ENCODE data around the gene PSMD2.

The PSMD2 gene

GRCh38 chr3:184323696-184324095, 24.7 kb downstream of the PSMD2 start:
- peaks cover 86 to 88% of the 10 kb centered on the region in 2 donors for H3K36me3 ChIP-seq (ENCODE audit: control insufficient read depth in 1 of 2, insufficient read depth in 2 of 2, low read length in 2 of 2)
- H3K9me3 ChIP-seq (ENCODE audit: control insufficient read depth in 1 of 2, low read length in 2 of 2): no peaks in the 10 kb centered on the region
- H3K27me3 ChIP-seq (ENCODE audit: low read depth, low read length): no peaks in the 10 kb centered on the region
- H3K4me3 ChIP-seq (ENCODE audit: low read depth in 1 of 2, low read length in 2 of 2): no peak overlapping the region
- peak overlapping the region; percentile 31 for H3K27ac ChIP-seq (ENCODE audit: low read length)
- peaks cover 18 to 35% of the 10 kb centered on the region in 2 donors for H3K4me1 ChIP-seq (ENCODE audit: control insufficient read depth in 1 of 2, insufficient read depth in 2 of 2, low read length in 2 of 2)

GRCh38 chr3:184325269-184325668, 26.2 kb downstream of the PSMD2 start:
- Histone ChIP-seq H3K36me3 (ENCODE audit: control insufficient read depth in 1 of 2, insufficient read depth in 2 of 2, low read length in 2 of 2) (peaks cover 98 to 99% of the 10 kb centered on the region in 2 donors), H3K4me1 (ENCODE audit: control insufficient read depth in 1 of 2, insufficient read depth in 2 of 2, low read length in 2 of 2) (peaks cover 5 to 21% of the 10 kb centered on the region in 2 donors), H3K4me3 (ENCODE audit: low read depth in 1 of 2, low read length in 2 of 2) (no peak overlapping the region), H3K9me3 (ENCODE audit: control insufficient read depth in 1 of 2, low read length in 2 of 2) (no peaks in the 10 kb centered on the region), H3K27ac (ENCODE audit: low read length) (no peak overlapping the region), H3K27me3 (ENCODE audit: low read depth, low read length) (no peaks in the 10 kb centered on the region)

DNA sequence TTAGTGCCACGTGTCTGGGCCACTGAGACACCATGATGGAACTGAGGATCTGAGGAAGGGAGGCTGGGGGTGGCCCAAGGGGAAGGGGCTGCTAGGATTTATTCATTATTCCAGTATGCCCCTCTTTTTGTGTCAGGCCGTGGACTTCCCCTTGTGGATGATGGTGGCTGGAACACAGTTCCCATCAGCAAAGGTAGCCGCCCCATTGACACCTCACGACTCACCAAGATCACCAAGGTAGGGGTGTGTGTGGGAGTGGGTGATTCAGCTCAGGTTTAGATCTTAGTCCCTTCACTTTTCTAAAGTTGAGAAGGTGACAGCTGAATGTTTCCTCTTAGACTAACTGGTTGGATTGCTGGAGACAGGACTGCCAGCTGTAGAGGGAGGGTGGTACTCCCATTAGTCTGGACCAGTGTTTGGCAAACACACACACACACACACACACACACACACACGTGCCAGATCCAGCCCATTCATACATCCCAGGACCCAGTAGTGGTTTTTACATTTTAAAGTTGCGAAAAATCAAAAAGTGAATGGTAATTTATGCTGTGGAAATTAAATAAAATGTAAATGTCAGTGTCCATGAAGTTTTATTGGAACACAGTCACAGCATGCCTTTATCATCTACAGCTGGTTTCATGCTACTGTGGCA, 26.8 kb downstream of the PSMD2 start:
- Histone ChIP-seq H3K4me3 (ENCODE audit: low read depth in 1 of 2, low read length in 2 of 2) (no peak overlapping the region), H3K36me3 (ENCODE audit: control insufficient read depth in 1 of 2, insufficient read depth in 2 of 2, low read length in 2 of 2) (peaks cover 94 to 97% of the 10 kb centered on the region in 2 donors), H3K27me3 (ENCODE audit: low read depth, low read length) (no peaks in the 10 kb centered on the region), H3K9me3 (ENCODE audit: control insufficient read depth in 1 of 2, low read length in 2 of 2) (no peaks in the 10 kb centered on the region), H3K27ac (ENCODE audit: low read length) (no peak overlapping the region), H3K4me1 (ENCODE audit: control insufficient read depth in 1 of 2, insufficient read depth in 2 of 2, low read length in 2 of 2) (peaks cover 0 to 15% of the 10 kb centered on the region in 2 donors)

DNA sequence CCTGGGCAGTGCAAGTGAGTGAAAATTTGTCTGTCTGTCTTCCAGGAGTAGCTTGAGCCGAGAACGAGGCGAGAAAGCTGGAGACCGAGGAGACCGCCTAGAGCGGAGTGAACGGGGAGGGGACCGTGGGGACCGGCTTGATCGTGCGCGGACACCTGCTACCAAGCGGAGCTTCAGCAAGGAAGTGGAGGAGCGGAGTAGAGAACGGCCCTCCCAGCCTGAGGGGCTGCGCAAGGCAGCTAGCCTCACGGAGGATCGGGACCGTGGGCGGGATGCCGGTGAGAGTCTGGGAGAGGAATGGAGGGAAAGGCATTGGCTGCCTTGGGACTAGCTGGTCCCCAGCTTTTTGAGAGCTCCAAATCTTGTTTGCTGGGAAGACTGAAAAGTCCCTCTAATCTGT, 28.1 kb downstream of the PSMD2 start:
- Histone ChIP-seq H3K4me1 (ENCODE audit: control insufficient read depth in 1 of 2, insufficient read depth in 2 of 2, low read length in 2 of 2) (peaks cover 0 to 2% of the 10 kb centered on the region in 2 donors), H3K27ac (ENCODE audit: low read length) (no peak overlapping the region), H3K36me3 (ENCODE audit: control insufficient read depth in 1 of 2, insufficient read depth in 2 of 2, low read length in 2 of 2) (peaks cover 94 to 97% of the 10 kb centered on the region in 2 donors), H3K9me3 (ENCODE audit: control insufficient read depth in 1 of 2, low read length in 2 of 2) (no peaks in the 10 kb centered on the region), H3K27me3 (ENCODE audit: low read depth, low read length) (no peaks in the 10 kb centered on the region), H3K4me3 (ENCODE audit: low read depth in 1 of 2, low read length in 2 of 2) (no peak overlapping the region)

DNA sequence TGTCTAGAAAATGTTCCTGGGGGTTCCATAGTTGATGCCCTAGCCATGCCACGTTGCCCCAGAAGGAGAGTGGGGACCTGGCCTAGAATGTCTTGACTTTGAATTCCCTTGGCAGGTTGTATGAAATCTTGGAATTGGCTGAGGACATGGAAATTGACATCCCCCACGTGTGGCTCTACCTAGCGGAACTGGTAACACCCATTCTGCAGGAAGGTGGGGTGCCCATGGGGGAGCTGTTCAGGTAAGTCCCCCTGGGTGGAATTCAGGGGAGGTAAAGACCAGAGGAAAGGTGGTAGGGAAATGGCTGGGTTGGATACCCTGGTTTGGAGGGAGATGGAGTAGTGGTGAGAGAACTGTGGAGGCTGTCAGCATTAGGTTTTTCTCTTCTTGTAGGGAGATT, 29.5 kb downstream of the PSMD2 start:
- H3K27ac ChIP-seq (ENCODE audit: low read length): no peak overlapping the region
- H3K4me1 ChIP-seq (ENCODE audit: control insufficient read depth in 1 of 2, insufficient read depth in 2 of 2, low read length in 2 of 2): no peaks in the 10 kb centered on the region
- H3K36me3 ChIP-seq (ENCODE audit: control insufficient read depth in 1 of 2, insufficient read depth in 2 of 2, low read length in 2 of 2): peaks cover 94 to 97% of the 10 kb centered on the region in 2 donors
- no peaks in the 10 kb centered on the region for H3K27me3 ChIP-seq (ENCODE audit: low read depth, low read length)
- H3K4me3 ChIP-seq (ENCODE audit: low read depth in 1 of 2, low read length in 2 of 2): no peak overlapping the region
- H3K9me3 ChIP-seq (ENCODE audit: control insufficient read depth in 1 of 2, low read length in 2 of 2): no peaks in the 10 kb centered on the region

GRCh38 chr3:184332370-184333090, 33.5 kb downstream of the PSMD2 start:
- H3K36me3 ChIP-seq (ENCODE audit: control insufficient read depth in 1 of 2, insufficient read depth in 2 of 2, low read length in 2 of 2): peaks cover 67 to 77% of the 10 kb centered on the region in 2 donors
- no peak overlapping the region for H3K4me3 ChIP-seq (ENCODE audit: low read depth in 1 of 2, low read length in 2 of 2)
- peaks cover 9 to 14% of the 10 kb centered on the region in 2 donors for H3K4me1 ChIP-seq (ENCODE audit: control insufficient read depth in 1 of 2, insufficient read depth in 2 of 2, low read length in 2 of 2)
- H3K27ac ChIP-seq (ENCODE audit: low read length): peak overlapping the region; percentile 40
- H3K27me3 ChIP-seq (ENCODE audit: low read depth, low read length): no peaks in the 10 kb centered on the region
- no peaks in the 10 kb centered on the region for H3K9me3 ChIP-seq (ENCODE audit: control insufficient read depth in 1 of 2, low read length in 2 of 2)

DNA sequence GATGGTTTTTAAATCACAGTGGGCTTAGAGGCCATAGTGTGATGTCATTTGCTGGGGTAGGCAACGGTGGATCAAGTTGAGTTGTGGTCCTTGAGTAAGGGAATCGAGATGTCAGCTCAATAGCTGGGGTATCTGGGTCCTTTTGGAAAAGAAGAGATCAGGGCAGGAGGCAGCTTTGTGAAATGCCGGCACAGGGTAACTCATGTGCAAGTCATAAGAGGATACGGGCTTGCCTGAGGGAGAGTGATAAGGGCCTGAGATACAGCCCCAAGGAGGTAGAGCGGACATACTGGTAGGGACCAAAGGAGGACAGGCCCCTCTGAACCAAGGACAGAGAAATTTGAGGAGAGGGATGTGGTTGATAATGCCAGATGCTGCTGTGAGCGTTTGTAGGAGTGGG, 34.1 kb downstream of the PSMD2 start:
- H3K4me1 ChIP-seq (ENCODE audit: control insufficient read depth in 1 of 2, insufficient read depth in 2 of 2, low read length in 2 of 2): peaks cover 9 to 21% of the 10 kb centered on the region in 2 donors
- H3K9me3 ChIP-seq (ENCODE audit: control insufficient read depth in 1 of 2, low read length in 2 of 2): no peaks in the 10 kb centered on the region
- H3K36me3 ChIP-seq (ENCODE audit: control insufficient read depth in 1 of 2, insufficient read depth in 2 of 2, low read length in 2 of 2): peaks cover 60 to 70% of the 10 kb centered on the region in 2 donors
- H3K27me3 ChIP-seq (ENCODE audit: low read depth, low read length): no peaks in the 10 kb centered on the region
- H3K4me3 ChIP-seq (ENCODE audit: low read depth in 1 of 2, low read length in 2 of 2): no peak overlapping the region
- H3K27ac ChIP-seq (ENCODE audit: low read length): peak overlapping the region; percentile 40

DNA sequence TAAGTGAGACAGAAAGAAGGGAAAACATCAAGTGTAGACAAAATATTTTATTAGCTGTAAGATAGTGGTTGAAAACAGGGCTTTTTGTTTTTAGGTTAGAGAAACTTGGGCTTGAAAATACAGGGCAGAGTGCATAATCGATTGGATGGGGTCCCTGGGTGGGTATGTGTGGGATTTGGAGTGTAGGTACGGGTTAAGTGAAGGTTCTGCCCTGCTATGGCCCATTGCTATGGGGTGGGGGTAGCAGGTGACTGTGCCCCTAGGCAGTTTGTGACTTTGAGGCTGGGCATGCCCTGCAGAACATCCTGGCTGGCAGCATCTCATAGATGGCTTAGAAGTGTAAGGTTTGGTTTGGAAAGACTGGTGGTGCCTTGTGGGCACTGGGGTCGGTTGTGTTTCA, 34.7 kb downstream of the PSMD2 start:
- H3K36me3 ChIP-seq (ENCODE audit: control insufficient read depth in 1 of 2, insufficient read depth in 2 of 2, low read length in 2 of 2): peaks cover 55 to 65% of the 10 kb centered on the region in 2 donors
- peaks cover 9 to 26% of the 10 kb centered on the region in 2 donors for H3K4me1 ChIP-seq (ENCODE audit: control insufficient read depth in 1 of 2, insufficient read depth in 2 of 2, low read length in 2 of 2)
- H3K27ac ChIP-seq (ENCODE audit: low read length): peak overlapping the region; percentile 39
- no peak overlapping the region for H3K4me3 ChIP-seq (ENCODE audit: low read depth in 1 of 2, low read length in 2 of 2)
- H3K27me3 ChIP-seq (ENCODE audit: low read depth, low read length): no peaks in the 10 kb centered on the region
- no peaks in the 10 kb centered on the region for H3K9me3 ChIP-seq (ENCODE audit: control insufficient read depth in 1 of 2, low read length in 2 of 2)

DNA sequence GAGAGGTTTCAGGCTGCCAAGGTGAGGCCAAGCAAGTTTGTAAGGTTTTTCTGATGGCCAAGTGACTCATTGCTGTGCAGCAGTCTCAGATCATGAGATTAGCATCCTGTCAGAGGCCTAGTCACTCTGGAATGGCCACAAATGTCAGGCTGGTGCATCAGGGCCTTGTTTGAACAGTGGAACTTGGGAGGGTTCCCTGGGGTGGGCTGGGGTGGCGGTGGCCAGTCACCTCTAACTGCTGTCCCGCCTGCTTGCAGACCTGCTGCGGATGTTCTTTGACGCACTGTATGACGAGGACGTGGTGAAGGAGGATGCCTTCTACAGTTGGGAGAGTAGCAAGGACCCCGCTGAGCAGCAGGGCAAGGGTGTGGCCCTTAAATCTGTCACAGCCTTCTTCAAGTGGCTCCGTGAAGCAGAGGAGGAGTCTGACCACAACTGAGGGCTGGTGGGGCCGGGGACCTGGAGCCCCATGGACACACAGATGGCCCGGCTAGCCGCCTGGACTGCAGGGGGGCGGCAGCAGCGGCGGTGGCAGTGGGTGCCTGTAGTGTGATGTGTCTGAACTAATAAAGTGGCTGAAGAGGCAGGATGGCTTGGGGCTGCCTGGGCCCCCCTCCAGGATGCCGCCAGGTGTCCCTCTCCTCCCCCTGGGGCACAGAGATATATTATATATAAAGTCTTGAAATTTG, 35.6 kb downstream of the PSMD2 start:
- Histone ChIP-seq H3K4me3 (ENCODE audit: low read depth in 1 of 2, low read length in 2 of 2) (no peak overlapping the region), H3K27me3 (ENCODE audit: low read depth, low read length) (no peaks in the 10 kb centered on the region), H3K4me1 (ENCODE audit: control insufficient read depth in 1 of 2, insufficient read depth in 2 of 2, low read length in 2 of 2) (peaks cover 9 to 34% of the 10 kb centered on the region in 2 donors), H3K9me3 (ENCODE audit: control insufficient read depth in 1 of 2, low read length in 2 of 2) (no peaks in the 10 kb centered on the region), H3K36me3 (ENCODE audit: control insufficient read depth in 1 of 2, insufficient read depth in 2 of 2, low read length in 2 of 2) (peaks cover 48 to 56% of the 10 kb centered on the region in 2 donors), H3K27ac (ENCODE audit: low read length) (peak overlapping the region; percentile 39)

- Histone ChIP-seq H3K27ac (ENCODE audit: low read length) (peak overlapping the region; percentile 91), H3K4me3 (ENCODE audit: low read depth in 1 of 2, low read length in 2 of 2) (peak overlapping the region; percentile 34 to 67), H3K27me3 (ENCODE audit: low read depth, low read length) (no peaks in the 10 kb centered on the region), H3K36me3 (ENCODE audit: control insufficient read depth in 1 of 2, insufficient read depth in 2 of 2, low read length in 2 of 2) (peaks cover 41 to 50% of the 10 kb centered on the region in 2 donors), H3K9me3 (ENCODE audit: control insufficient read depth in 1 of 2, low read length in 2 of 2) (no peaks in the 10 kb centered on the region), H3K4me1 (ENCODE audit: control insufficient read depth in 1 of 2, insufficient read depth in 2 of 2, low read length in 2 of 2) (peaks cover 9 to 38% of the 10 kb centered on the region in 2 donors)
Measured at GRCh38 chr3:184335291-184335660, 36.2 kb downstream of the PSMD2 start.

All from muscle layer of duodenum (tissue), 2 donors.